ENCODE results near the gene CLPTM1L.

- TF ChIP-seq CTCF (IDR thresholded peaks at IDR 0.05) = no peak
- TF ChIP-seq POLR2A (IDR thresholded peaks at IDR 0.05) = no peak
- no peak for TF ChIP-seq POLR2AphosphoS5 (IDR thresholded peaks at IDR 0.05)
Measured at GRCh38 chr5:1346627-1347440, 1.9 kb upstream of the CLPTM1L start.

All from breast epithelium (tissue), 3 donors.